NCI-H1092 (cell line): ENCODE data around the gene MRPL41.
"Not testable (repeated sequence)": the region's sequence is repeated elsewhere in the genome, so short reads cannot be mapped to it uniquely, and the experiment has no call there.

Source experiments
- DNase-seq: peaks from one replicate; lab custom pipeline; 2025; lab: John Stamatoyannopoulos, UW

Gene MRPL41

GRCh38 chr9:137552022-137552768 lies 516 bp downstream of the MRPL41 start:
- no peak for DNase-seq

GRCh38 chr9:137553654-137554053 lies 2.0 kb downstream of the MRPL41 start:
- DNase-seq = not testable (repeated sequence)

GRCh38 chr9:137554349-137554748 lies 2.7 kb downstream of the MRPL41 start:
- DNase-seq = no peak

- no peak for DNase-seq
These were observed 3.5 kb downstream of the MRPL41 start for GRCh38 chr9:137555179-137555578.

GRCh38 chr9:137556069-137556838 lies 4.6 kb downstream of the MRPL41 start:
- DNase-seq = no peak

GRCh38 chr9:137558127-137558526 lies 6.4 kb downstream of the MRPL41 start:
- DNase-seq = no peak

- DNase-seq = no peak
These were observed 12.5 kb downstream of the MRPL41 start for GRCh38 chr9:137564134-137564533.

GRCh38 chr9:137564817-137565411 lies 13.2 kb downstream of the MRPL41 start:
- no peak for DNase-seq

- DNase-seq = not testable (repeated sequence)
These were observed 16.8 kb downstream of the MRPL41 start for GRCh38 chr9:137568445-137568844.

- DNase-seq = no peak
These were observed 18.0 kb downstream of the MRPL41 start for GRCh38 chr9:137569609-137570203.

- DNase-seq = no peak
These were observed 18.9 kb downstream of the MRPL41 start for GRCh38 chr9:137570566-137570965.

- DNase-seq = no peak
These were observed 22.5 kb downstream of the MRPL41 start for GRCh38 chr9:137574192-137574591.

GRCh38 chr9:137575364-137575715 lies 23.7 kb downstream of the MRPL41 start:
- DNase-seq = no peak

- no peak for DNase-seq
These were observed 24.2 kb downstream of the MRPL41 start for GRCh38 chr9:137575716-137576411.

GRCh38 chr9:137578518-137579258 lies 27.0 kb downstream of the MRPL41 start, which contains the start of gene DPH7:
DPH7 (minus strand) TSS chr9:137578925; CDS start chr9:137578777, 148 bp downstream.
- peak; percentile 89 for DNase-seq

GRCh38 chr9:137579259-137579604 lies 27.6 kb downstream of the MRPL41 start:
- DNase-seq = no peak

- no peak for DNase-seq
These were observed 28.7 kb downstream of the MRPL41 start for GRCh38 chr9:137580209-137580953.

GRCh38 chr9:137580954-137581322 lies 29.3 kb downstream of the MRPL41 start:
- DNase-seq = no peak

- DNase-seq = no peak
These were observed 29.9 kb downstream of the MRPL41 start for GRCh38 chr9:137581361-137582285.
